ENCODE results near the gene CDYL.

Gene CDYL

GRCh38 chr6:4776131-4776492, at the start of gene CDYL:
CDYL (plus strand) TSS chr6:4776404; CDS start chr6:4776784, 380 bp downstream.
- peak; percentile 25 for DNase-seq

- no peak for DNase-seq
These were observed 49.6 kb upstream of the CDYL start for GRCh38 chr6:4726645-4727044.

GRCh38 chr6:4727217-4727616, 49.0 kb upstream of the CDYL start:
- DNase-seq: no peak

GRCh38 chr6:4727671-4728435, 48.4 kb upstream of the CDYL start:
- peak; percentile 69 for DNase-seq

- no peak for DNase-seq
These were observed 47.8 kb upstream of the CDYL start for GRCh38 chr6:4728436-4728769.

GRCh38 chr6:4728926-4729325, 47.3 kb upstream of the CDYL start:
- no peak for DNase-seq

- DNase-seq: no peak
These were observed 44.2 kb upstream of the CDYL start for GRCh38 chr6:4731996-4732395.

GRCh38 chr6:4732691-4733315, 43.4 kb upstream of the CDYL start:
- DNase-seq: no peak

- no peak for DNase-seq
These were observed 39.8 kb upstream of the CDYL start for GRCh38 chr6:4736371-4736873.

- no peak for DNase-seq
These were observed 36.2 kb upstream of the CDYL start for GRCh38 chr6:4740032-4740431.

GRCh38 chr6:4743062-4743461, 33.1 kb upstream of the CDYL start:
- no peak for DNase-seq

- DNase-seq: no peak
These were observed 32.3 kb upstream of the CDYL start for GRCh38 chr6:4743926-4744325.

- DNase-seq: peak; percentile 90
These were observed 28.6 kb upstream of the CDYL start for GRCh38 chr6:4747588-4747987.

GRCh38 chr6:4751823-4752464, 24.3 kb upstream of the CDYL start:
- no peak for DNase-seq

- DNase-seq: no peak
These were observed 20.0 kb upstream of the CDYL start for GRCh38 chr6:4756247-4756646.

GRCh38 chr6:4759997-4760396, 16.2 kb upstream of the CDYL start:
- no peak for DNase-seq

- no peak for DNase-seq
These were observed 15.4 kb upstream of the CDYL start for GRCh38 chr6:4760773-4761172.

- DNase-seq: no peak
These were observed 13.9 kb upstream of the CDYL start for GRCh38 chr6:4762294-4762693.

- no peak for DNase-seq
These were observed 12.3 kb upstream of the CDYL start for GRCh38 chr6:4763921-4764320.

- DNase-seq: no peak
These were observed 7.4 kb upstream of the CDYL start for GRCh38 chr6:4768815-4769214.

GRCh38 chr6:4772750-4773149, 3.5 kb upstream of the CDYL start:
- no peak for DNase-seq

GRCh38 chr6:4773181-4773580, 3.0 kb upstream of the CDYL start:
- no peak for DNase-seq

- DNase-seq: no peak
These were observed 1.9 kb upstream of the CDYL start for GRCh38 chr6:4774296-4774695.
